GM12875 (cell line): ENCODE data around the gene RPL18A.
A peak's percentile ranks its signal among the peaks of the same experiment; 100 is the strongest.

ENCODE experiments used
- H3K4me3 ChIP-seq: one replicate; pipeline ENCODE4 v1.5.1; 2011; ENCODE audit warnings: low read depth, low read length, control low read depth
- CTCF ChIP-seq: IDR thresholded peaks from 2 replicates; pipeline ENCODE4 v1.5.1; 2011; ENCODE audit warnings: low read depth, mild to moderate bottlenecking, control low read depth, inconsistent platforms, low read length, moderate library complexity, borderline replicate concordance; ENCODE audit not compliant: insufficient read depth

Gene RPL18A

GRCh38 chr19:17841810-17842662 lies 17.7 kb upstream of the RPL18A start:
- no peak overlapping the region for H3K4me3 ChIP-seq
- TF ChIP-seq CTCF = no peak

DNA sequence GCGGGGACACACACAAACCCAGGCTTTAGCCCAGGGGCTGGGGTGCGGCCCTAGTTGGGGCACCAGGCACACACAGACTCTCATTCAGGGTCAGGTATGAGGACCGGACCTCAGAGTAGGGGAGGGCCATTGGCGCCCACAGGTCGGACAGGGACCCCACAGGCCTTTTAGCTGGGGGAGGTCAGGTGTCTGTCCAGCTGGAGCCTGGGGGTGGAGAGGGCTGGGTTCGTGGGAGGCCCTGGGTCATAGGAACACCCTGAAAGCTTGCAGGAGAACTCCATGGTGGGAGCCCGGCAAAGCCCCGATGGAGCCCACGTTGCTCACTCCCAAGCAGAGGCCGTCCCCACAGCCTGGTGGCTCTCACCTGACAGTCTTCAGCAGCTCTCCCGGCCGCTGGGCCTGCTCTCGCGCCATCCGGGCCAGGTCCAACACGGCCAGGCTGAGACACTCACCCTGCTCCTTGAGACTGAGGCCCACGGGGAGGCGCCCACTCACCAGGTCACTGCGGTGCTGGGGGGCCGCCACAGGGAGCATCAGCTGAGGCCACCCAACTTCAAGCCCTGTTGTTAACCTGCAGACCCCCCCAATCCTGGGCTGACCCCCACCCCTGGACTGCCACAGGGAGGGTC lies 16.9 kb upstream of the RPL18A start:
- no peak overlapping the region for H3K4me3 ChIP-seq
- TF ChIP-seq CTCF = no peak

- no peak overlapping the region for H3K4me3 ChIP-seq
- TF ChIP-seq CTCF = no peak
Observed at GRCh38 chr19:17843292-17843827, 16.4 kb upstream of the RPL18A start.

DNA sequence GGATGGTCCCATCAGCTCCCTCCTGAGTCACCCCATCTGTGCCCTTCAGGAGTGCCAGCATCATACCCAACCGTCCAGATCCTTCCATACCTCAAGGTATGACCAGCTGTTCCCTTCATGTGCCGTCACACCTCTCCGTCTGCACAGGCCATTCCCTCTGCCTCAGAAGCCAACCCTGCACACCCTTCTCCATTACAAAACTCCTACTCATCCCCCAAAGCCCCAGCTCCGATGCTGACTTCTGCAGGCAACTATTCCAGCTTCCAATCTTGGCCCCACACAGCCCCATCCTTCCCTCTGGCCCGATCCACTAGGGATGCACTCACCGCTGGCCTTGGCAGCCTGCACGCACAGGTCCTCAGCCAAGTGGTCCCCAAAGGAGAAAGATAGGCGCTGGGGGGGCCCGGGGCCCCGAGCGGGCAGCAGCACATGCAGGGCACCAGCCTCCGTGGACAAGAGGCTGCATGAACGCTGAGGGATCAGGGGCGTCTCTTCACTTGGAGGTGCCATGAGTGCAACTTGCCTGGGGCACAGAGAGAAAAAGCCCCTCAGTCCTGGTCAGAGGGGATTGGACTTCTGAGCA lies 15.7 kb upstream of the RPL18A start:
- no peak for TF ChIP-seq CTCF
- no peak overlapping the region for H3K4me3 ChIP-seq

DNA sequence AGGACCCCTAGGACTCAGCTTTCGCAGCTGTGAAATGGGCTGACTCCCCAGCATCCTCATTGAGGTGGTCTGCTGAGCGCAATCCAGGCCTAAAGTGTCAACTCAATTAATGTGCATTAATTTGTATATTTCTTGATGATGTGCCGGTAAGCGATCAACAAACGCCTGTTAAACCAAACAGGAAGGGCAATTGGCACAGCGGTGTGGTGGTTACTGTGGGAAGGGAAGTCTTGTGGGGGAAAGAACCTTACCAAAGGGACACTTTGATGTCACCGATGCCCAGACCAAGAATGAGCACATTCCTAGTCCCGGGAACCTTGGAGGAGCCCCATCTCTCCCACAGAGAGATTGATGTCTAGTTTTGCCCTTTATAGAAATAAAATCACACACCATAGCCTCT lies 13.6 kb upstream of the RPL18A start:
- no peak overlapping the region for H3K4me3 ChIP-seq
- no peak for TF ChIP-seq CTCF

- TF ChIP-seq CTCF = no peak
- H3K4me3 ChIP-seq = peak within 1 kb of the TSS; percentile 61
Observed at GRCh38 chr19:17847538-17848366, 12.0 kb upstream of the RPL18A start, which contains the start of gene JAK3. TSS of gene JAK3 (minus strand) at chr19:17847982. CDS start at chr19:17844417, 3,565 bp downstream.
